Mesodermal cell (in vitro differentiated cells): Measurements from ENCODE around the gene HARS1.
"Not testable (repeated sequence)": the region's sequence is repeated elsewhere in the genome, so short reads cannot be mapped to it uniquely, and the experiment has no call there.

Source experiments
- H3K27ac ChIP-seq: 2 replicates; pipeline ENCODE4 v1.7.0; 2013; ENCODE audit warnings: mild to moderate bottlenecking, low read depth, low read length, moderate library complexity; ENCODE audit not compliant: severe bottlenecking
- H3K36me3 ChIP-seq: 2 replicates; pipeline ENCODE4 v1.7.1; 2013; ENCODE audit warnings: mild to moderate bottlenecking, low read length, moderate library complexity; ENCODE audit not compliant: control insufficient read depth, insufficient read depth
- H3K4me1 ChIP-seq: one replicate; pipeline ENCODE4 v1.7.1; 2013; ENCODE audit warnings: mild to moderate bottlenecking, low read length; ENCODE audit not compliant: insufficient read depth, control insufficient read depth, poor library complexity, severe bottlenecking
- H3K4me3 ChIP-seq: 2 replicates; pipeline ENCODE4 v1.7.0; 2013; ENCODE audit warnings: low read length, control low read depth, mild to moderate bottlenecking; ENCODE audit not compliant: insufficient read depth, poor library complexity, severe bottlenecking; ENCODE audit errors: extremely low read depth
- H3K9me3 ChIP-seq: 2 replicates; pipeline ENCODE4 v1.7.1; 2013; ENCODE audit warnings: mild to moderate bottlenecking, low read length, moderate library complexity; ENCODE audit not compliant: control insufficient read depth
- WGBS, 2 experiments: methylation state at CpG; one replicate each; pipeline ENCODE4 v1.1.5; 2013; ENCODE audit warnings: missing lambda C conversion rate in 2 of 2; ENCODE audit not compliant: insufficient coverage in 2 of 2; 5-methylcytosine and 5-hydroxymethylcytosine counted together

Gene HARS1

DNA sequence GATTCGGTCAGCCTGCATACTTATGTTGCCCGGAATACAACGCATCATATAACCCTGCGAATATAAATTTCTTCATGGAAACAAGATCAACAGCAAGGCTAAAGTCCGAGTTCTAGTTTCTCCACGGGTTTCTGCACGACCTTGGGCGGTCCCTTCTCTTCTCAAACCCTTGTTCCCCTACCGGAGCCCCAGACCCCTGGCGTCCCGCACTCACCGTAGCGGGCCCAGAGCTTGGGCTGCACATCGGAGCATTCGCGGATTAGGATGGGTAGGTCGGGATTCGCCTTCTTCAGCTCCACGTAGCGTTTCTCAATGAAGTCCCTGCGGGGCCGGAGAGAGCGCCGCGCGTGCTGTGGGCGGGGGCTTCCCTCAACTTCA, 44.1 kb downstream of the HARS1 start:
- peak overlapping the region; percentile 90 for H3K4me3 ChIP-seq
- 2 to 4% methylated on average over 27 of the region's 27 CpGs for WGBS, 2 experiments
- H3K27ac ChIP-seq, result peak overlapping the region; percentile 41
- H3K36me3 ChIP-seq, result peaks cover 59% of the 10 kb centered on the region
- H3K9me3 ChIP-seq, result no peaks in the 10 kb centered on the region
- peaks cover 6% of the 10 kb centered on the region for H3K4me1 ChIP-seq

DNA sequence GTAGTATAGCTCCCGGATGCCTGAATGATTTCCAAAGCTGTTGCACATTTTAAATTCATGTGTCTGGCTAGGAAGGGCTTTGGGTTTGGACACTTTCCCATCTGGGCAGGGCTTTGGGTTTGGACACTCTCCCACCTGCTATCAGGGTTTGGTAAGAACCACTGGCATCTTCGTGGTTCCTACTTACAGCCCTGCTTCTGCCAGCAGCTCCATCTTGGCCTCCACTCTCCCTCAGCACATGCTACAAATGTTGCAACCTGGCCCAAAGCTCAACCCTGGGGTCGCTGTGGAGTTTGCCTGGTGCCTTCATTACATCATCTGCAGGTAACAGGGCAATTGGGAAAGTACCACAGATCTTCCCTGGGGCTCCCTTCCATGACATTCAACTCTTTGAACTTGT, 48.5 kb downstream of the HARS1 start:
- Histone ChIP-seq H3K4me1 (peaks cover 15% of the 10 kb centered on the region), H3K27ac (no peak overlapping the region), H3K9me3 (no peaks in the 10 kb centered on the region), H3K36me3 (peaks cover 36% of the 10 kb centered on the region), H3K4me3 (no peak overlapping the region)
- 89 to 100% methylated on average over 2 to 3 of the region's 3 CpGs for WGBS, 2 experiments

DNA sequence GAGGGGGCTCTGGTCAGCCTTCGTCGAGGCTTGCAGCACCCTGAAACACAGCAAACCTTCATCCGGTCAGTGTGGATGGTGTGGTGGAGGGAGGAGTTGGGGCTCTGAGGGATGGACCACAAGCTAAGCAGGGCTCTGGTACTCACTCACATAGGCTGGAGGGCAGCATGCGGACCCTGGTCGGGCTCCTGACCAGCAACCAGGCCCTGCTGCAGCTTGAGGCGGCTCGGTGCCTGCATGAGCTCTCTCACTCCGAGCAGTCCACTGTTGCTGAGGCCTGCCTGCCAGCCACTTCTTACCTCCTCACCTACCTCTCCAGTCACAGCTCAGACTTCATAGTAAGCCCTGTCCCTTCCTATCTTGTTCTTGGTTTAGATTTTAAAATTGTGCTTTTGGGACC, 49.5 kb downstream of the HARS1 start:
- Histone ChIP-seq H3K4me1 (peaks cover 15% of the 10 kb centered on the region), H3K27ac (no peak overlapping the region), H3K9me3 (no peaks in the 10 kb centered on the region), H3K36me3 (peaks cover 36% of the 10 kb centered on the region), H3K4me3 (no peak overlapping the region)
- WGBS, 2 experiments, result 91 to 100% methylated on average over 5 to 8 of the region's 8 CpGs

DNA sequence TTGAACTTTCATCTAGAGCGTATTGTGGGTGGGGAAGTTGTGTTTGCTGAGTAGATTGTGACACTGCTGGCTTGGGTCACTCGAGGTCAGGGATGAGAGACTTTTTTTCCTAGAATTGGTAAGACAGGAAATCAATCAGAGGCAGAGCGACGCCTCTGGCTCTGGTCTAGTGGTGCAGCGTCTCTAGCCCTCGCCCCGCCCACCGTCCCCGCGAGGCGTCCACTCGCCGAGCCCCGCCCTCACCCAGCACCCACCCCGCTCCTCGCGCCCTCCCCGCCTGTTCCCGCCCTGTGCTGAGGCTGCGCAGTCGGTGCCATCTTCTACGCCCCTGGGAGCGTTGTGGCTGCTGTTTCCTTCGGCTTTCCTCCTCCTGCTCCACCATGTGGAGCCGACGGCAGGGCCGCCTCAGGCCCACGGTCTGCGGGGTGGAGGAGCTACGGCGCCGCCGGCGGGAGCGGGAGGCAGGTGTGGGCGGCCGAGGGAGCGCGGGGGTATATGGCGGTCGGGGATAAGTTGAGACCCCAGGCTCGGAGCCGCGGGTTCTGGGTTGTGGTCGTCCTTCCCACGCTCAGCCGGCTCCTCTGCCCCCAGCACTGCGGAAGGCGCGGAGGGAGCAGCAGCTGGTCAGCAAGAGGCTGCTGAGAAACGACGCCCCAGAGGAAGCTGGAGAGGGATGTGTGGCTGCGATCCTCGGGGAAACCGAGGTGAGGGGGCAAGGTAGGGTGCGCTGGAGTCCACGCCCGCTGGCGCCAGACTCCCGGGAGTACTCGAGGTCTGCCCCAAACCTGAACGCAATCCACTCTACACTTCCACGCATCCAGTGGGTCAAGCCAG, 51.8 kb downstream of the HARS1 start, which contains the start of gene TMCO6:
TSS of gene TMCO6 (plus strand) at position 304 of the 834 bp plus-strand sequence. CDS start at position 381, 77 bp downstream.
- WGBS, 2 experiments, result 2 to 3% methylated on average over 26 to 33 of the region's 63 CpGs
- Histone ChIP-seq H3K9me3 (no peaks in the 10 kb centered on the region), H3K4me3 (peak within 1 kb of the TSS; percentile 72), H3K4me1 (peaks cover 9% of the 10 kb centered on the region), H3K36me3 (peaks cover 22% of the 10 kb centered on the region), H3K27ac (peak within 1 kb of the TSS; percentile 69)

DNA sequence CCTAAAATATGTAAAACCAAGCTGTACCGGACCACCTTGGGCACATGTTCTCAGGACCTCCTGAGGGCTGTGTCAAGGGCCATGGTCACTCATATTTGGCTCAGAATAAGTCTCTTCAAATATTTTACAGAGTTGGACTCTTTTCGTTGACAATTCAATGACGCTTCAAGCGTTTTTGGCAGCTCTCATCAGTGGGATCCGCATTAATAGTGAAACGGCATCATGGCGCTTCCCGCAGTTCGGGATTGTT, 52.3 kb downstream of the HARS1 start:
- H3K36me3 ChIP-seq, result peaks cover 17% of the 10 kb centered on the region
- H3K4me3 ChIP-seq, result peak overlapping the region; percentile 72
- peak overlapping the region; percentile 69 for H3K27ac ChIP-seq
- WGBS, 2 experiments, result 79 to 85% methylated on average over 8 to 9 of the region's 9 CpGs
- H3K9me3 ChIP-seq, result not testable (repeated sequence)
- H3K4me1 ChIP-seq, result peaks cover 10% of the 10 kb centered on the region

DNA sequence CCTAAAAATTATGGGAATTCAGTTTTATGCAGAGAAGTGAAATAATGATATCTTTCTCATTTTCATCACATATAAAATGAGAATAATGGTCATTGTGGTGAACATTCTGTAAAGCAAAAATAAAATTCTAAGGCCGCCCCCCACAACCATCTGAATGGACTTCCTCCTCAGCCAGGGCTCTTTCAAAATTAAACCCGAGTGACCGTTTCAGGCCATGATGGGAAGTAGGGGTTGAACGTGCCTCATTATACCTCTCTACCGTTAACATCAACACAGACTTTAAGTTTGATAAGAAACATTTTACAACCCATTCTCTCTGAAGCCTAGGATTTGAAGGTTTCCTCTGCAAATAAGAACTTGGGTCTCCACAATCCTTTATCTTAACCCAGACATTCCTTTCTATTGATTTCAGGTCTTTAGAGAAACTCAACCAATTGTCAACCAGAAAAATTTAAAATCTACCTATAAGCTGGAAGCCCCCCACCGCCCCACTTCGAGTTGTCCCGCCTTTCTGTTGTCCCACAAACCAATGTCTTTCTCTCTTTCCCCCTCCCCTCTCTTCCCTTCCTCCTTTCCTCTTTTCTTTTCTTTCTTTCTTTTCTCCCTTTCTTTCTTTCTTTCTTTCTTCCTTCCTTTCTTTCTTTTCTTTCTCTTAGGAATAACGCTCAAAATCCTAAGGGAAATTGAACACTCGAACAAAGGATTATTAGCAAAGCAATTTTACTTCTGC, 53.6 kb downstream of the HARS1 start:
- Histone ChIP-seq H3K9me3 (no peaks in the 10 kb centered on the region), H3K36me3 (peaks cover 5% of the 10 kb centered on the region), H3K4me1 (peaks cover 11% of the 10 kb centered on the region), H3K27ac (no peak overlapping the region), H3K4me3 (no peak overlapping the region)
- 75 to 97% methylated on average over 8 to 9 of the region's 10 CpGs for WGBS, 2 experiments

DNA sequence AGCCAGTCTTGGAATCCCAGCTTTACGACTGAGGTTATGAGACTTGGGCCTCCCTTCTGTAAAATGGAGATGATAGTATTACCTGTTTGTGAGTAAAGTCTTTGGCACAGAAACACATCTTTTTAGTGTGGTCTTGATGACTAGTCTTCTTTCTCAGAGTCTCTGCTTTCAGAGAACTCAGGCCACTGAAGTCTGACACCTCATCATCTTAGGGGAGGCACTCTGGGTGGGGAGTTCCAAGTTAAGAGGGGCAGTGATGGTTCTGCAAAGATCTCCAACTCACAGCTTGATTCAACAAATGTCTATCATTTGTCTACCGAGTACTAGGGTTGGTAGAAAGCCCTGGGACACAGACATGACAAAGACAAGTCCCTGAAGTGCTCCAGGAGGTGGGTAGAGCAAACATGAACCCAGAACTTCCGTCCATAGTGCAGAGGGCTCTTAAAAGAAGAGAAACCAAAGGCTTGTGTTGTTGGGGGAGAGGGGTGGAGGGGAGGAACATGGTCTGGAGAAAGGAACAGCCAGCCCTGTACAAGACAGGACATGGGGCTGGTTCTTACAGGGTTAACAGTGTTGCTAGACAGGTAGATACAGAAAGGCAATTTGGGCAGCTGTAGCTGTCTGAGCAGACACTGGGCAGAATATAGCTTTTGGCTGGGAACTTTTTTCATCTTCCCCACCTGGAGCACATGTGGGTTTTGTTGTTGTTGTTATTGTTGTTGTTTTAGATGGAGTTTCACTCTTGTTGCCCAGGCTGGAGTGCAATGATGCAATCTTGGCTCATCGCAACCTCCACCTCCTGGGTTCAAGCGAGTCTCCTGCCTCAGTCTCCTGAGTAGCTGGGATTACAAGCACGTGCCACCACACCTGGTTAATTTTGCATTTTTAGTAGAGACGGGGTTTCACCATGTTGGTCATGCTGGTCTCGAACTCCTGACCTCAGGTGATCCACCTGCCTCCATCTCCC, 55.6 kb downstream of the HARS1 start:
- H3K4me3 ChIP-seq, result no peak overlapping the region
- no peaks in the 10 kb centered on the region for H3K9me3 ChIP-seq
- no peak overlapping the region for H3K27ac ChIP-seq
- H3K36me3 ChIP-seq, result no peaks in the 10 kb centered on the region
- 87 to 91% methylated on average over 6 to 8 of the region's 8 CpGs for WGBS, 2 experiments
- H3K4me1 ChIP-seq, result peaks cover 11% of the 10 kb centered on the region

DNA sequence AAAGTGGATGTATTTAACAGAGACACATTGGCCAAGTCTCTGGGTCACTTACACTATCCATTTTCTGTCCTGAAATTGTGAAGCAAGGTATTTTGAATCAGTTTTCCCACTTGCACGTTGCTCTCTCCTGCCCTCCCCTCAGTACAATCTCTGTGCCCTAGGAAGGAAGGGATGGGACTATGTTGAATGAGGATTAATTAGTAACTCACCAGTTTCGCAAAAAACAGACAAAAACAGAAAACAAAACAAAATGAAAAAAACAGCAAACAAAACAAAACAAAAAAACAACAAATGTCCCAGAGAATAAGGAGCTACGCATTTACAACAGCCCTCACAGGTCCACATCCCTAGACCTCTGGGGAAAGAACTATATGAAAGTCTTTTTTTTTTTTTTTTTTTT, 57.1 kb downstream of the HARS1 start:
- H3K9me3 ChIP-seq, result no peaks in the 10 kb centered on the region
- no CpG with 5 or more reads among the region's 3 CpGs for WGBS, 2 experiments
- no peak overlapping the region for H3K4me3 ChIP-seq
- peaks cover 8% of the 10 kb centered on the region for H3K4me1 ChIP-seq
- H3K27ac ChIP-seq, result no peak overlapping the region
- H3K36me3 ChIP-seq, result no peaks in the 10 kb centered on the region

DNA sequence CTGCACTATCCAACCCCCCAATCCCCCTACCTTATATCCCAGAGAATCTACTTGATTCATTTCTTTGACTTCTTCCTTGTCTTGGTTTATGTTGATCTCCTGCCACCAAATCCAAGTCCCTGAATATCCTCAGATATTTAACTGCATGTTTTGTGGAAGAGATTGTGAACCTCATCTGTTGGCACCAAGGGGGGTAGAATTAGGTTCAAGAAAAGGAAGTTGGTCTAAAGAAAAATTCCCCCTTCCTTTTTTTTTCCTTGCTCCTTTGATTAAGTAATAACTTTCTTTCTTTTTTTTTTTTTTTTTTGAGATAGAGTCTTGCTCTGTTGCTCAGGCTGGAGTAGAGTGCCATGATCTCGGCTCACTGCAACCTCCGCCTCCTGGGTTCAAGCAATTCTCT, 57.7 kb downstream of the HARS1 start:
- no peaks in the 10 kb centered on the region for H3K36me3 ChIP-seq
- WGBS, 2 experiments, result no CpG with 5 or more reads among the region's 2 CpGs
- peaks cover 3% of the 10 kb centered on the region for H3K9me3 ChIP-seq
- H3K4me1 ChIP-seq, result peaks cover 4% of the 10 kb centered on the region
- no peak overlapping the region for H3K4me3 ChIP-seq
- H3K27ac ChIP-seq, result no peak overlapping the region

DNA sequence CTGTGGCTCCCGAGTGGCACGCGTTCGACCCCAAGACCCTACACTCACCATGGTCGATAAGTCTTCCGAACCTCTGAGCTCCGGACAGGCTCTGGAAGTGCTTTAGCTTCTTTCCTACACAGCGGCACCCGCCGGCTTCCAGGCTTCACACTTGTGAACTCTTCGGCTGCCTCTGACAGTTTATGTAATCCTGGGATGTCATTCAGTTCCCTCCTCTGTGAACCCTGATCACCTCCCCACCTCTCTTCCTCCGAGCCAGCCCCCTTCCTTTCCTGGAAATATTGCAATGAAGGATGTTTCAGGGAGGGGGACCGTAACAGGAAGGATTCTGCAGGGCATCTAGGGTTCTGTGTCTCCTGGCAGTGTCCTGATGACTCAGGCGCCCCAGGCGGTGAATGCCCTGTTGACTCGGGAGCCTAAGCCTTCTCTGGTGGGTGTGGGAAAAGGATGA, 58.1 kb downstream of the HARS1 start, which contains the start of gene CD14:
TSS of gene CD14 (minus strand) at position 155 of the 451 bp plus-strand sequence. CDS start at position 51, 104 bp downstream.
- peaks cover 8% of the 10 kb centered on the region for H3K9me3 ChIP-seq
- WGBS, 2 experiments, result 29 to 30% methylated on average over 7 to 11 of the region's 16 CpGs
- peak within 1 kb of the TSS; percentile 28 for H3K4me3 ChIP-seq
- H3K4me1 ChIP-seq, result peaks cover 2% of the 10 kb centered on the region
- H3K27ac ChIP-seq, result no peak within 1 kb of the TSS
- no peaks in the 10 kb centered on the region for H3K36me3 ChIP-seq
